Germinal center (tissue), 1 donor: Measurements from ENCODE around the gene A2ML1.
"Not testable (repeated sequence)": the region's sequence is repeated elsewhere in the genome, so short reads cannot be mapped to it uniquely, and the experiment has no call there.

Experiments
- DNase-seq: peaks from one replicate; pipeline ENCODE4 v3.0.0; 2012; ENCODE audit warnings: mixed read lengths, low spot score

The A2ML1 gene

DNA sequence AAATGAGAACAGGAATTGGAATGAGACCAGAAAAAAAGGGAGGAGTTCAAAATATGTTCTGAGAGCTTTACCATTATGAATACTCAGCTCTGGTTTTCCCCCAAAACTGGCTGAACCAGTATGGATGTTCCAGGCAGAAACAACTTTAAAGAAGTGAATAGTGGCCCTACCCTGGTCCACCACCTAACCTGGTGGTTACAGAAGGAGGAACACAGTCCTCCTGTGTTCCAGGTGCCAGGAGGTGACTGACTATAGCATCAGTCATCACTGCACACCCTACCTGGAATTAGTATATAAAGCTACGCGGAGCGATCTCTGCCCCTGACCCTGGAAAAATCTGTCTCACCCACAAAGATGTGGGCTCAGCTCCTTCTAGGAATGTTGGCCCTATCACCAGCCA lies at the start of gene A2ML1:
Gene A2ML1, plus strand, starts transcription at position 324 of the 400 bp plus-strand sequence. Its CDS starts 31 bp downstream, at position 355.
- no peak for DNase-seq

DNA sequence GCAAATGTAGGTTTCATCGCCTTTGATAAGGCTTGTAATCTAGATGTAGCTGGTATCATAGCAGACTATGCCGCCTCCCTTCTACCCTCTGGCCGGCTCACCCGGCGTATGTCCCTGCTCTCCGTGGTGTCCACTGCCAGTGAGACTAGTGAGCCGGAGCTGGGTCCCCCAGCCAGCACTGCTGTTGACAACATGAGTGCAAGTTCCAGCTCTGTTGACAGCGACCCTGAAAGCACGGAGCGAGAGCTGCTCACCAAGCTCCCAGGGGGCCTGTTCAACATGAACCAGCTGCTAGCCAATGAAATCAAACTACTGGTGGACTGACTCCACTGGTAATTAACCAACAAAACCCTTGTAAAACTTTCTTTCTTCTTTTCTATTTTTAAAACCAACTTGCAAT lies 49.0 kb upstream of the A2ML1 start:
- DNase-seq: no peak

DNA sequence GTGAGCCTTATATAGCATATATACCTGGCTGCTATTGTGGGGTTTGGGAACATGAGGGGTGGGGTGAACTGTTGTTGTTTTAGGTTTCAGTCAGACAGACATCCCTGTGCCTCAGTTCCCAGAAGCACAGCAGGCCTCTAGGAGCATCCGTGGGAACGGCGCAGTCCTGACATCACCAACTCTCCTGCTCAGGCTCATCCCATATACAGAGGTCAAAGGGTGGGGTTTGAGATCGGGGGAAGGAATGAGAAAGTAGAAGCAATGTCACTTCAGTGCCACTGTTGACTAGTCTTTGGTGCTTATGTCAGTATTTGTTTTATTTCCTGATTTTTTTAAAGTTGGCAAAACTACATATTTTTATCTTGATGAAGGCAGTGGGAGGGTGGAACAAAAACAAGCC lies 43.1 kb upstream of the A2ML1 start:
- DNase-seq: no peak

DNA sequence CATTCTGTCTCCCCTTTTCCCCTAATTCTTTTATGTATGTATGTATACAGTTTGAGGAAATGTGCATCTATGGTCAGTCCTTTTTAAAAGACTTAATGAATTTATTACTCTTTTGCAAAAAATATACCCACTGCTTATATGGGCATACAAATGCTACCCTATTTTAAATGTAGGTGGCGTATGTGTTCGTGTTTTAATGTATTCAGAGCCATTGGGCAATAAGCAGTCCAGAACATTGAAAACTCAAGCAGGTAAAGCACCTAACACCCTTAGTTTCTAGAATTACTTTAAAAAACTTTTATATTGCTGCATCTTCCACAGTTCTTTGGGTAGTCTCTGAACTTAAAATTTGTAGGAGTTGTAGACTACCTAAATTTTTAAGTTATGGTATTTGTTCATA lies 42.6 kb upstream of the A2ML1 start:
- no peak for DNase-seq

DNA sequence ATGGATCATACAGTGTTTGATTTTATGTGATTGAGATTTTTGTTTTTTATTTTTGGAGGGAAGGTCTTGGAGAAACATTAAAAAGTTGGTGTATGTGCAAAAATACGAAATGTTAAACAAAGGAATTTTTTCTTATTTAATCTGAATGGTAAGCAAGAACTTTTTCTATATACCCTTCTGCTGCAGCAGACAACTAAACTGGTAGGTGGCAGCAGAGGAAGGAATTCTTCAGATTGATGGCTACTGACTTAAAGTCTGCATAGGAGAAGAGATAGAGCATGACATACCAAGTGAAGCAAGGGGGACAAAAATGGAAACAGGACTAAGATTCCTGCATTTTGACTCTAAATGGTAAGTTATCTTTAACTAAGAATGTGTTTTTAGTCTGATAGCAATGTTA lies 42.0 kb upstream of the A2ML1 start:
- DNase-seq: no peak

DNA sequence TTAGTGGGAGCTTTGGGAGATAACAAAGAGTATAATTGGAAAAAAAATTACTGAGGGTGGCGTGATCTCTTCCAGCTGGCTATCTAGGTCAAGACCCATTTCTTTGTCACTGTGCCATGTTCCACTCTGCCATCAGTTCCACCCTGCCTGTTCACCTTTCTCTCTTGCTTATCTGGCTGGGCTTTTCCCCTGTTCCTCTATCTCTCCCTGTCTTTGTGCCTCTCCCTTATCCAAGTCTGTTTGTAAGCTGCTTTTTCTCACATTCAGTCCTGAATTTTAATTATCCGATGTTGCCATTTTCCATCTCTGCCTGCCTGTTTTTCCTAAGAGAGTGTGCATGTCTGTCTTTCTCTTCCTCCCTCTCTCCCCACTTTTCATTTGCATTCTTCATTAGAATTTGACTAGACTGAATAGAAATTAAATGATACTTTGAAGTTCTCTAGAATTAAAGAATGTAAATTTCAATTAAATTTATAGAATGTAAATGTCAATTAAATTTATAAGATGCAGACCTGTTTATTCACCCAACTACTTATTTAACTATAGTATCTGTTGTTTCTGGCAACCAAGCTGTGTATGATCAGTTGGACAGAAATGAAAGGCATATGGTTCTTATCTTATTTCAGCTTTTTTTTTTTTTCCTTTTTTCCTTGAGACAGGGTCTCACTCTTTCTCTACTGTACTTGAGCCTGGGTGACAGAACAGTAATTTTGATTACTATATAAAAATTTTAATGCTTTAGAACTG lies 40.9 kb upstream of the A2ML1 start:
- no peak for DNase-seq

DNA sequence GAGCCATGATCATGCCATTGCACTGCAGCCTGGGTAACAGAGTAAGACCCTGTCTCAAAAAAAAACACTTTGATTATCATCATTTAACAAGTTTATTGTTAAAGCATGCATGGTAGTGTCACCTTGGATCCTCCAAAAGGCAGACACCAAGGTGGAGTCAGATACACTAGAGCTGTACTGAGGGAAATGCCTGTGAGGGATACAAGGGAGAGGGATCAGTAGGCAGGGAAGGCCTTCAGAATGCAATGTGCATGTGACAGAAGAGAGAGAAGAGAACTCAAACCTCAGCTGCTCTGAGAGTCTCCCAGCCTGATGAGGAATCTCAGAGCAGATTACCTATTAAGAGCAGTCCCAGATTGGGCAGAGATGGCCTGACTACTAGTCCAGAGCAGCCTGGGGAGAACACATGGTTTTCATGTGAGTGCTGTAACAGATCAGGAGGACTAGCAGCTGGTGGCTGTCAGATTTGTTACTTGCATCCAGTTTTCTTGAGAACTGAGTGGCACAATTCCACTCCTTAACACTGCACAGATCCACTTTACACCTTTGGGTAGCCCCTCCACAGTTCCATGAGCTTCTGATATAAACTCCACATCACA lies 38.0 kb upstream of the A2ML1 start:
- DNase-seq: no peak

DNA sequence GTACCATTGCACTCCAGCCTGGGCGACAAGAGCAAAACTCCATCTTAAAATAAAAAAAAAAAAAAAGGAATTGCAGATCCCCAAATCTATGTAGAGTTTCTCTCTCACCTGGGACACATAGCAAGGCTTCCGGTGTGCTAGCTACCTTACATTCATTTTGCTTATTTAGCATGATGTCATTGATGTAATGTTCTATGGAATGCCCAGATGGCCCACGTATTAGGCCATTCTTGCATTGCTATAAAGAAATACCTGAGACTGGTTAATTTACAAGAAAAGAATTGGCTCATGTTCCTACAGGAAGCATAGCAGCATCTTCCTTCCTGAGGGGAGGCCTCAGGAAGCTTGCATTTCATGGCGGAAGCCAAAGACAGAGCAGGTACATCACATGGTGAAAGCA lies 36.9 kb upstream of the A2ML1 start:
- DNase-seq: no peak

DNA sequence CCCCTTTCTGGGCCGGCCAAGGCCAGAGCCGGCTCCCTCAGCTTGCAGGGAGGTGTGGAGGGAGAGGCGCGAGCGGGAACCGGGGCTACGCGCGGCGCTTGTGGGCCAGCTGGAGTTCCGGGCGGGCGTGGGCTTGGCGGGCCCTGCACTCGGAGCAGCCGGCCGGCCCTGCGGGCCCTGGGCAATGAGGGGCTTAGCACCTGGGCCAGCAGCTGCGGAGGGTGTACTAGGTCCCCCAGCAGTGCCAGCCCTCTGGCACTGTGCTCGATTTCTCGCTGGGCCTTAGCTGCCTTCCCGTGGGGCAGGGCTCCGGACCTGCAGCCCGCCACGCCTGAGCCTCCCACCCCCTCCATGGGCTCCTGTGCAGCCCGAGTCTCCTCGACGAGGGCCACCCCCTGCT lies 35.2 kb upstream of the A2ML1 start:
- not testable (repeated sequence) for DNase-seq

DNA sequence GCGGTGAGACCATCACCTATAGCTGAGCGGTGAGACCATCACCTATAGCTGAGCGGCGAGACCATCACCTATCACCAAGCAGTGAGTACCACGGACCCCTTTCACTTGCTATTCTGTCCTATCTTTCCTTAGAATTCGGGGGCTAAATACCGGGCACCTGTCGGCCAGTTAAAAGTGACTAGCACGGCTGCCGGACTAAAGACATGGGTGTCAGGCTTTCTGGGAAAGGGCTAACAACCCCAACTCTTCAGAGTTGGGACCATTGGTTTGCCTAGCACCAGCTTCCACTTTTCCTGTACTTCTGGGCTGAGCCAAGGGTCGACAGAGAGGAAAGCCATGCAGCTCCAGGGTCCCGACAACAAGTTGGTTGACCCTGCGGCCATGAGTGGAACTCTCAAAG lies 33.7 kb upstream of the A2ML1 start:
- not testable (repeated sequence) for DNase-seq

DNA sequence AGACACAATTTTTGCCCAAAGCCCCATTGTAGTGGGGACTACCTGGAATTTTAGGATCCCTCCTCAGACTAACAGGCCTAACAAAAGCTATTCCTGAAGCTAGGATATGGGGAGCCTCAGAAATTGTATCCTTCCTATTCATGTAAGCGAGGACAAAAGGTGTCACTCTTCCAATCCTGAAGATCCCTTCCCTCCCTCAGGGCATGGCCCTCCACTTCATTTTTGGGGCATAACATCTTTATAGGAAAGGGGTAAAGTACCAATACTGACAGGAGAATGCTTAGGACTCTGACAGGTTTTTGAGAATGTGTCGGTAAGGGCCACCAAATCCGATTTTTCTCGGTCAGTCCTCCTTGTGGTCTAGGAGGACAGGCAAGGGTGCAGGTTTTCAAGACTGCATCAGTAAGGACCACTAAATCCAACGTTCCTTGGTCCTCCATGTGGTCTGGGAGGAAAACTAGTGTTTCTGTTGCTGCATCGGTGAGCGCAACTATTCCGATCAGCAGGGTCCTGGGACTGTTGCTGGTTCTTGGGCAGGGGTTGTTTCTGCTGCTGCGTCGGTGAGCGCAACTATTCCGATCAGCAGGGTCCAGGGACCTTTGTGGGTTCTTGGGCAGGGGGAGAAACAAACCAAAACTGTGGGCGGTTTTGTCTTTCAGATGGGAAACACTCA lies 32.9 kb upstream of the A2ML1 start:
- not testable (repeated sequence) for DNase-seq

DNA sequence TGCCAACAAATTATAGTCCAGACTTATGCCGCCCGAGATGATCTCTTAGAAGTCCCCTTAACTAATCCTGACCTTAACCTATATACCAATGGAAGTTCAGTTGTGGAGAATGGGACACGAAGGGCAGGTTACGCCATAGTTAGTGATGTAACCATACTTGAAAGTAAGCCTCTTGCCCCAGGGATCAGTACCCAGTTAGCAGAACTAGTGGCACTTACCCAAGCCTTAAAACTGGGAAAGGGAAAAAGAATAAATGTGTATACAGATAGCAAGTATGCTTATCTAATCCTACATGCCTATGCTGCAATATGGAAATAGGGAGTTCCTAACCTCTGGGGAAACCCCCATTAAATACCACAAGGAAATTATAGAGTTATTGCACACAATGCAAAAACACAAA lies 29.2 kb upstream of the A2ML1 start:
- DNase-seq: not testable (repeated sequence)

DNA sequence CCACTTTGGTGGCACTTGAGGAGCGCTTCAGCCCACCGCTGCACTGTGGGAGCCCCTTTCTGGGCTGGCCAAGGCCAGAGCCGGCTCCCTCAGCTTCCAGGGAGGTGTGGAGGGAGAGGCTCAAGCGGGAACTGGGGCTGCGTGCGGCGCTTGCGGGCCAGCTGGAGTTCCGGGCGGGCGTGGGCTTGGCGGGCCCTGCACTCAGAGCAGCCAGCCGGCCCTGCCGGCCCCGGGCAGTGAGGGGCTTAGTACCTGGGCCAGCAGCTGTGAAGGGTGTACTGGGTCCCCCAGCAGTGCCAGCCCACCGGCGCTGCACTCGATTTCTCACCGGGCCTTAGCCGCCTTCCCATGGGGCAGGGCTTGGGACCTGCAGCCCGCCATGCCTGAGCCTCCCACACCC lies 27.8 kb upstream of the A2ML1 start:
- not testable (repeated sequence) for DNase-seq

DNA sequence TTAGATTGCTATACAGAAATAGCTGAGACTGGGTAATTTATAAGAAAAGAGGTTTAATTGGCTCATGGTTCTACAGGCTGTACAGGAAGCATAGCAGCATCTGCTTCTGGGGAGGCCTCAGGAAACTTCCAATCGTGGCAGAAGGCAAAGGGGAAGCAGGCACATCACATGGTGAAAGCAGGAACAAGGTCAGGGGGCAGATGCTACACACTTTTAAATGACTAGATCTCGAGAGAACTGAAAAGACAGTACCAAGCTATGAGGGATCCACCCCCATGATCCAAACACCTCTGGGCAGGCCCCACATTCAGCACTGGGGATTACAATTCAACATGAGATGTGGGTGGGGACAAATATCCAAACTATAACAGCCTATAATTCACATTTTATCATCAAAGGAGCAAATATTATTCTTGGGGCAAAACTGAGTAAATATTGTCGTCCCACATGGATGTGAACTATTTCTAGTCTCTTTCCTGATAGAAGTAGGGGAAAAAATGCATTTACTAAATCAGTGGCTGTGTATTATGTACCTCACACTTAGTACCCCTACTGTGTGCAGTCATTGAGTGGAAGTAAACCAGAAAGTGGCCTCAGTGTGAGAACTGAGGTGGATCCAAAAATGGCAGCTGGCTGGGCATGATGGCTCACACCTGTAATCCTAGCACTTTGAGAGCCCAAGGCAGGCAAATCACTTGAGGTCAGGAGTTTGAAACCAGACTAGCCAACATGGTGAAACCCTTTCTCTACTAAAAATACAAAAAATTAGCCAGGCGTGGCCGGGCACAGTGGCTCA lies 25.4 kb upstream of the A2ML1 start:
- DNase-seq: no peak

DNA sequence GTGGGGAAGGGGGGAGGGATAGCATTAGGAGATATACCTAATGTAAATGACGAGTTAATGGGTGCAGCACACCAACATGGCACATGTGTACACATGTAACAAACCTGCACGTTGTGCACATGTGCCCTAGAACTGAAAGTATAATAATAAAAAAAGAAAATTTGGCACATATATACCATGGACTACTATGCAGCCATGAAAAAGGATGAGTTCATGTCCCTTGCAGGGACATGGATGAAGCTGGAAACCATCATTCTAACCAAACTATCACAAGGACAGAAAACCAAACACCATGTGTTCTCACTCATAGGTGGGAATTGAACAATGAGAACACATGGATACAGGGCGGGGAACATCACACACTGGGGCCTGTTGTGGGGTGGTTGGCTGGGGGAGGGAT lies 21.2 kb upstream of the A2ML1 start:
- not testable (repeated sequence) for DNase-seq

DNA sequence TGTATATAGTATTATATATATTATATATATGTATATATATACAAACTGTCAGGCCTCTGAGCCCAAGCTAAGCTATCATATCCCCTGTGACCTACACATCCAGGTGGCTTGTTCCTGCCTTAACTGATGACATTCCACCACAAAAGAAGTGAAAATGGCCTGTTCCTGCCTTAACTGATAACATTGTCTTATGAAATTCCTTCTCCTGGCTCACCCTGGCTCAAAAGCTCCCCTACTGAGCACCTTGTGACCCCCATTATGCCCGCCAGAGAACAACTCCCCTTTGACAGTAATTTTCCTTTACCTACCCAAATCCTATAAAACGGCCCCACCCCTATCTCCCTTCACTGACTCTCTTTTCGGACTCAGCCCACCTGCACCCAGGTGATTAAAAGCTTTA lies 17.6 kb upstream of the A2ML1 start:
- not testable (repeated sequence) for DNase-seq

DNA sequence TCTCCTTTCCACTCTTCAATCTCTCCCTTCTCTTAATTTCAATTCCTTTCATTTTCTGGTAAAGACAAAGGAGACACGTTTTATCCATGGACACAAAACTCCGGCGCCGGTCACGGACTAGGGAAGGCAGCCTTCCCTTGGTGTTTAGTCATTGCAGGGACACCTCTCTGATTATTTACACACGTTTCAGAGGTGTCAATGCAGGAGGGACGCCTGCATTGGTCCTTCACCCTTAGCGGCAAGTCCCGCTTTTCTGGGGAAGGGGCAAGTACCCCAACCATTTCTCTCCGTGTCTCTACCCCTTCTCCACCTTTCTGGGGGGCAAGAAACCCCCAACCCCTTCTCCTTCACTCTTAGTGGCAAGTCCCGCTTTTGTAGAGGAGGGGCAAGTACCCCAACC lies 16.9 kb upstream of the A2ML1 start:
- not testable (repeated sequence) for DNase-seq

DNA sequence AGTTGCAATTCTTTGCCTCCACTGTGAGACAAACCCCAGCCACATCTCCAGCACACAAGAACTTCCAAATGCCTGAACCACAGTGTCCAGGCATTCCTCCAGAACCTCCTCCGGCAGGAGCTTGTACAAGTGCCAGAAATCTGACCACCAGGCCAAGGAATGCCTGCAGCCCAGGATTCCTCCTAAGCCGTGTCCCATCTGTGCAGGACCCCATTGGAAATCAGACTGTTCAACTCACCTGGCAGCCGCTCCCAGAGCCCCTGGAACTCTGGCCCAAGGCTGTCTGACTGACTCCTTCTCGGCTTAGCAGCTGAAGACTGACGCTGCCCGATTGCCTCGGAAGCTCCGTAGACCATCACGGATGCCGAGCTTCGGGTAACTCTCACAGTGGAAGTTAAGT lies 15.3 kb upstream of the A2ML1 start:
- DNase-seq: not testable (repeated sequence)

DNA sequence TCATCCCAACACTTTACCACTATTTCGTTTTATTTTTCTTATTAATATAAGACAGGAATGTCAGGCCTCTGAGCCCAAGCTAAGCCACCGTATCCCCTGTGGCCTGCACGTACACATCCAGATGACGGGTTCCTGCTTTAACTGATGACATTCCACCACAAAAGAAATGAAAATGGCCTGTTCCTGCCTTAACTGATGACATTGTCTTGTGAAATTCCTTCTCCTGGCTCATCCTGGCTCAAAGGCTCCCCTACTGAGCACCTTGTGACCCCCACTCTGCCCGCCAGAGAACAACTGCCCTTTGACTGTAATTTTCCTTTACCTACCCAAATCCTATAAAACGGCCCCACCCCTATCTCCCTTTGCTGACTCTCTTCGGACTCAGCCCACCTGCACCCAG lies 12.3 kb upstream of the A2ML1 start:
- not testable (repeated sequence) for DNase-seq

DNA sequence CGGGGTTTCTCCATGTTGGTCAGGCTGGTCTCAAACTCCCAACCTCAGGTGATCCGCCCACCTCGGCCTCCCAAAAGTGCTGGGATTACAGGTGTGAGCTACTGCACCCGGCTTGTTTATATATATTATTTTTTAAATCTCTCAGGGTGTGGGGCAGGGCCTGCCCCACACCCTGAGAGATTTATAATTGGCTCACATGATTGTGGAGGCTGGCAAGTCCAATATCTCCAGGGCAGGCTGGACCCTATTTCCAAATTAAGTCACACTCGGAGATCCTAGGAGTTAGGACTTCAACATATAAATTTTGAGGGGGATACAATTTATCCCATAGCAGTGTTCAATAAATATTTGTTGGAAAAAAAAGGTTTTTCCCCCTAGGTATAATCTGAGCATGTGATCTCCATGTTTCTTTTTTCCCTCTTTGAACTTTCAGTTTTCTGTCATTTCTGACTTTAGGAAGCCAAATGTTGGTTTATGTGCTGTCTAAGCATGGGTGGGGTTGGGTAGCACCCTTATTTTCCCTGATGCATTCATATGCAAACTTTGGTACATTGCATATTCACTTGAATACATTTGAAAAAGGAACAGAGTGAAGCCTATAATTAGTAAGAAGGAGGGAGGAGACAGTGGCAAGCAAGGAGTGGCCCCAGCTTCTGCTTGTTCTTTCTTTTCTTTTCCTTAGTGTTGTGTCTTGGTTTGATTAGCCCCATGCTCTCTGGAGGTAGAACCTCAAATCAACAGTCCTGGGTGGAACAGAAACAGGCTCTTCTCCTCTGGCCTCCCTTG lies 8.7 kb upstream of the A2ML1 start:
- DNase-seq: no peak

DNA sequence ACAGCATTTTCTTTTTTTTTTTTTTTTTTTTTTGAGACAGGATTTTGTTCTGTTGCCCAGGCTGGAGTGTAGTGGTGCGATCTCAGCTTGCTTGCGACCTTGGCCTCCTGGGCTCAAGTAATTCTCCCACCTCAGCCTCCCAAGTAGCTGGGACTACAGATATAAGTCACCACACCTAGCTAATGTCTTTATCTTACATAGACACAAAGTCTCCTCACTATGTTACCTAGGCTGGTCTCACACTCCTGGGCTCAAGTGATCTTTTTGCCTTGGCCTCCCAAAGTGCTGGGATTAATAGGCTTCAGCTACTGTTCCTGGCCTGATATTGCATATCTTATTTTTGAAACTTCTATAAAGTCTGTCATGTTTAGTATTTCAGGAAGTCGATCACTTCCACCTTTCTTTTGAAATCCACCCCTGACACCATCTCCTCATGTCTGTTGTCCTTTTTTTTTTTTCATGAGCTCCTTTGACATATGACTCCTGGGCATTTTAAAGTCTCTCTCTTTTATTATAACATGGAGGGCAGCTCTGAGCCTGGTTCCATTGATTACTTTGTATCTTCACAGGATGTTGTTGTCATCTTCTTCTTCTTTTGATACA lies 5.9 kb upstream of the A2ML1 start:
- no peak for DNase-seq
